NOMO-1 (cell line): Measurements from ENCODE around the gene FCN1.
"Not testable (repeated sequence)": the region's sequence is repeated elsewhere in the genome, so short reads cannot be mapped to it uniquely, and the experiment has no call there.

Experiments used
- DNase-seq, 2 experiments: peaks; one replicate each; lab custom pipeline; 2025; ENCODE audit not compliant: unreplicated experiment in 2 of 2; lab: John Stamatoyannopoulos, UW

Gene FCN1

DNA sequence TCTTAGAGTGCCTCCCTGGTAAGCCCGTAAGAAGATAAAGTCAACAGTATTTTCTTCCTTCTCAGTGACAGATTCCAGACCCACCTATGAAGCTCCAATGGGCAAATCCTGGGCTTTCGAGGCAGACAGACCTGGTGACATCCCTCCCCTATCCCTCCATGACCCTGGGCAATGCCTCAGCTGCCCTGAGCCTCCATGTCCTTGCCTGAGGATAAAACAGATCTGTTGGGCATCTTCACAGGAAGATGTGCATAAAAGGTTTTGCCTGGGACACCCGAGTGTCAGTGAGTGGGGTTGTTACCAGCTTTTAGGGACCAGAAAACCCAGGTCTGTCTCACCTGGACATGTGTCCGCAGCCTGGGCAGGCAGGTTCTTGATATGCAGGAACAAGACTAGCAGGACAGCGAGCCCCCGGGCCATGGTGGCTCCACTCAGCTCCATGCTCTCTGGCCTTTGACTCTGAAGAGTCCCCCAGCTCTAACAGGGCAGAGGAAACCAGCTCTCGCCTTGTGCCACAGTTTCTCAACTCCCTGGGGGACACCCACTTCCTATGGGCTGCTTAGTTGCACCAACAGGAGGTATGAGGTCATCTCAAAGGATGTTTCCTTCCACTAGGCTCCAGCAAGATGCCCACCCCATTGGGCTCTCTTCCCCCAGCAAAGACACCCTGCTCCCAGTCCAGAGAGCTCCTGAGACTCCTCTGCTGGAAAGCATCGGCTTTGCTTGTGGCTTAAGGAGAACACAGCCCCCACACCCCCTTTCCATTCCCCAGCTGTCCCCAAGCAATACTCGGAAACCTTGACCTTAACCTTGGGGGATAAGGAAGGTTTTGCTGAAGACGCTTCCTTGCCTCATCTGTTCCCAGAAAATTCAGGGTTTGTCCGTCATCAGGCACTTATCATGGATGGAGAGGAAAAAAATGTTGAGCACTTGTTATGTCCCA lies at the start of gene FCN1:
FCN1 (minus strand) TSS at position 482 of the 943 bp plus-strand sequence; CDS start at position 441, 41 bp downstream.
- DNase-seq = peak; percentile 56 to 61

DNA sequence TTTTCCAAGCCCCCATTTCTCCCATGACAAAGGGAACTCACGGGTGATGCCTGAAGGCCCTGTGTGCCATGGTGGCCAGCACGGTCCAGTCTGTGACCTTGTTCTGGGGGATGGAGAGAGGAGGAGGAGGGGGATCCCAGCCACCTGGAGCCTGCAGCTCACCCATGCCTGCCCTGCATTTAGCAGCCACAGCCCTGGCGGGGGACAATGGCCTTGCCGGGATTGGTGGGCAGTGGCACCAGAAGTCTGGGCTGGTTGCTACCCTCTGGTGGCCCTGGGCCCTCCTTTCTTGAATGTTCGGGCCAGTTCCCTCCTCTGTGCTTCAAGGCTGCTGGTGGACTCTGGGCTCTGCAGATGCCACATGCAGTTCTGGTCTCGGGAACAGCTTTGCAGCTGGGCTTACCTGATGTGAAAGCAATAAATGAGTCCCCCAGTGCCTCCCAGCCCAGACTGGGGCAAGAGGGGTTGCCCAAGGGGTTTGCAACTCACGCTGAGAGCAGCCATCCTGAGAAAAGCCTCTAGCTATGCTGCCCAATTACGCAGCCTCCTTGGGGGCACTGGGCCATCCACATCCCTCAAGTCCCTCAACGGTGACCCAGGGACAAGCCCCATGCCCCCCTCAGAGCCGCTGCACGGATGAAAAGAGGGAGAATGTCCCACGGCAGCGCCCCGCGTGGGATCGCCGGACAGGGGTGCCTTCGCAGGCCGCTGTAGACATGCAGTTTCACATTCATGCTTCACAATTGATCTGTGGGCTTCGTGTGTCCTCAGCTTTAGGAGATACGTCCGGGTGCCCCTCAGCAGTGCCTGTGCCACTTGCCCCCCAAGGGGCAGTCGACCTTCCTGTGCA lies 49.2 kb upstream of the FCN1 start:
- no peak for DNase-seq

- DNase-seq = no peak
Measured at GRCh38 chr9:134966270-134966669, 48.6 kb upstream of the FCN1 start.

GRCh38 chr9:134965851-134966250 lies 48.1 kb upstream of the FCN1 start:
- no peak for DNase-seq

DNA sequence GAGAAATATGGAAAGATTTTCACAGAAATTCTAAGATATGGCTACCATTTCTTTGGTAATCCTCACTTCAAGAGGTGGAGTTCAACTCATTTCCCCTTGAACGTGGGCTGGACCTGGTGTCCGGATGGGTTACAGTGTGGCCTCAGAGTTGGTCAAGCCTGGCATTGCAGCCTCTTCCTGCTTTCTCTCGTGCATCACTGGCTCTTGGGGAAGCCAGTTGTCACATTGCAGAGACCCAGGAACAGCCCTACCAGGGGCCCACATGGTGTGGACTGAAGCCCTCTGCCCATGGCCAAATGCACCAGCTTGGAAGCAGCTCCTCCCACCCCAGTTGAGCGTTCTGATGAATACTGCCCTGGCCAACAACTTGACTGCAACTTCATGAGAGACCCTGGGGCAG lies 47.7 kb upstream of the FCN1 start:
- DNase-seq = no peak

DNA sequence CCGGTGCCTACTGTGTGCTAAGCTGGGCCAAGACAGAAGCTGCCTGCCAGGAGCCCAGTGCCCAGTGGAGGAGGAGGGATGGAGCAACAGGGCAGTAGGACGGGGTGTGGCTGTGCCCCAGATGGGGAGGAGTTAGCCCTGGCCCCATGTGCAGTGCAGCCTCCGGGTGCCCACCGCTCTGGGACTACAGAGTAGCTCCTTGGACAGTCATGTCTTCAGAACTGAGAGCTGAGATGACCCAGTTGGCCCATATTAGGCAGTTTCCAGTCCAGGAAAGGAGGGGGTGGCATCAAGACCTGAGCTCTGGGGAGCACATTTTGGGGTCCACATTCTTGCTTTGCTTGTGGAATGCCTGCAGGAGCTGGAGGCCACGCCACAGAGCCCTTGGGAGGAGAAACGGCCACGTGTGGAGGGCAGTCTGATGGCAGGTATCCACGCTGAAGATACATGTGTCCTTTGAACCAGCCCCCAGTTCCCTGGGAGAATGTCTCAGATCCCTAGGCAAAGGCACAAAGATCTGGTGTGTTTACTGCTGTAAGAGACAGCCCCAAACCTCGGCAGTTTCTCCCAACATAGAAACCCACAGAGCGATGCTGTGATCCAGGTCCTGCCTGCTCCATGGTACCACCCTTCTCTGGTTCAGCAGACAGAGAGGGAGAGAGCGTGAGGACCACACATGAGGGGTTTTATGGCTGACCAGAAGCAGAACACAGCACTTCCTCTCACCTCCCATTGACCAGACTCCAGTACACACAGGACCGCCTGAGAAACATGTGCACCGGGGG lies 46.8 kb upstream of the FCN1 start:
- DNase-seq = no peak

- no peak for DNase-seq
Measured at GRCh38 chr9:134963546-134963945, 45.8 kb upstream of the FCN1 start.

GRCh38 chr9:134962973-134963364 lies 45.3 kb upstream of the FCN1 start:
- DNase-seq = no peak

DNA sequence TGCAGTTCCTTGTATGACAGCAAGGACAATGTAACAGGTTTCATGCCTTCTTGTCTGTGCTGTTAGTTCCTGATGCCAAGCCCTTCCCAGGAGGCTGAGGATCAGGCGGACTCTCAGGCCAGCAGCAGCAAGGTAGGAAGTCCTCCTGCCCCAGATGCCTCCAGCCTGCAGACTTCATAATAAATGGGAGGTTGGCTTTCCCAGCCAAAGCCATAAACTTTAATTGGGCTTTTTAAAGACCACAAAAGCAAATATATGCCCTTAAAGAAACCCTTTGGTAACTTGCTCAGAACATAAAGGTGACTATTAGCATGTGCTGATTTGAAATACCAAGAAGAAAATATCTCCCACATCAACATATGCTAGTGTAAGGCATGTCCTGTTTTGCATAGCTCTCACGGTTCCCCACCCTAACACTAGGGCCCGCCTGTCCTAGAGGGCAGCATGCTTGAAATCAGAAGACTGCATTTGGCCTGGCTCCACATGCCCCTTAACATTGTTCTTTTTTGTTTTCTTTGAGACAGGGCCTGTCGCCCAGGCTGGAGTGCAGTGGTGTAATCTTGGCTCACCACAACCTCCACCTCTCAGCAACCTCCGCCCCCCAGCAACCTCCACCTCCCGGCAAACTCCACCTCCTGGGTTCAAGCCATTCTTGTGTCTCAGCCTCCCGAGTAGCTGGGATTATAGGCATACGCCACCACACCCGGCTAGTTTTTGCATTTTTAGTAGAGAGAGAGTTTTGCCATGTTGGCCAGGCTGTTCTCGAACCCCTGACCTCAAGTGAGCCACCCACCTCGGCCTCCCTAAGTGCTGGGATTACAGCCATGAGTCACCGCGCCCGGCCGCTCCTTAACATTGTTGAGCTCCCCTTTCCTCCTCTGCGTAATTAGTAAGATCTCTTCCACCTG lies 44.6 kb upstream of the FCN1 start:
- no peak for DNase-seq

DNA sequence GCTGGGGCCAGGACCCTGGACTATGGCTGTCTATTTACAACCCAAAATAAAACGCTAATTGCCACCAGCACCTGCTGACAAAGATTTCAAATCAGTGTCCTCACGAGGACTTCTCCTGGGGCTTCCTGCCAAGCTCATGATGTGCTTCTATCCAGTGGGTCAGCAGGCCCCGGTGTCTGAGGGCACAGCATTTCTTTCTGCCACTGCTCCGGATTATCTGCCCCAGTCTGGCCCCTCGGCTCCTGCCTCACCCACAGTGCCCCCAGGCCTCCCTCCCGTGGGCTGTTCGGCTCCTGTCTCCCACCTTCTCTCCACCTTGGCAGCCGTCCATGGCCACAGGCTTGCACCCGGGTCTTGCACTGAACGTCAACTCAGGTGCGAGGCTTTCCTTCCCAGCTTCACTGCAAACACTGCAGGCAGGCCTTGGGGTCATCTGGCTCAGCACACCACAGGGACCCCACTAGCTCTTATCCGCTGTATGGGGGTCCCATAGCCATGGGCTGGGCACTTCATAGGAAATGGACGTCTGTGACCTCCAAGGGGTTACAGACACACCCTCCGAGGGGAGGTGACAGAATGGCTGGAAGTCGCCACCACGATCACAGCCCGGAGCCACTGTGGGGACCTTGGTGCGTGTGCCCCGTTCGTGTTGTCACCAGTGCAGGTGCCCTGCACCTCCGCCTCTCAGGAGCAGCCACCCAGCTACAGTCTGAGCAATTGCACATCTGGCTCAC lies 43.8 kb upstream of the FCN1 start:
- no peak for DNase-seq

DNA sequence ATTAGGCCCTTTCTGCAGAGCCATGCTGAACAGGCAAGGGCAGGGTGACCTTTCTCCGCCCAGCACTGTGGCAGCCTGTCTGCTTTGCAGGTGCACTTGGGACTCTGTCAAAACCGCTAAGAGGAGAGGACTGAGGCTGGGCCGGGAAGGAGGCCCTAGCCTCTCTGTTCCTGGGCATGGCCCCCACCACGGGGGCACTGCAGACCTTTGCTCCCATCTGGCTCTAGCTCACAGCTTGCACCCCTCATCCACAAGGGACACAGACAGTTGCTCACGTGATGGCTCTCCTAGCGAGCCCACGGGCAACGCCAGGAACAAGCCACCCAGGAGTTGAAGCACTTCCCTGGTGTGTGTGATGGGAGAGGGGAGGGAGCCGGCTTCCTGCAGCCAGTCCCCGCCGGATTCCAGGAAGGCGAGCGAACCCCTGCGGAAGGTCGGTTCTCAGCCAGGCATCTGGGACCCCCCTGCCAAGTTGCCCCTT lies 43.0 kb upstream of the FCN1 start:
- no peak for DNase-seq

GRCh38 chr9:134959971-134960310 lies 42.2 kb upstream of the FCN1 start:
- no peak for DNase-seq

DNA sequence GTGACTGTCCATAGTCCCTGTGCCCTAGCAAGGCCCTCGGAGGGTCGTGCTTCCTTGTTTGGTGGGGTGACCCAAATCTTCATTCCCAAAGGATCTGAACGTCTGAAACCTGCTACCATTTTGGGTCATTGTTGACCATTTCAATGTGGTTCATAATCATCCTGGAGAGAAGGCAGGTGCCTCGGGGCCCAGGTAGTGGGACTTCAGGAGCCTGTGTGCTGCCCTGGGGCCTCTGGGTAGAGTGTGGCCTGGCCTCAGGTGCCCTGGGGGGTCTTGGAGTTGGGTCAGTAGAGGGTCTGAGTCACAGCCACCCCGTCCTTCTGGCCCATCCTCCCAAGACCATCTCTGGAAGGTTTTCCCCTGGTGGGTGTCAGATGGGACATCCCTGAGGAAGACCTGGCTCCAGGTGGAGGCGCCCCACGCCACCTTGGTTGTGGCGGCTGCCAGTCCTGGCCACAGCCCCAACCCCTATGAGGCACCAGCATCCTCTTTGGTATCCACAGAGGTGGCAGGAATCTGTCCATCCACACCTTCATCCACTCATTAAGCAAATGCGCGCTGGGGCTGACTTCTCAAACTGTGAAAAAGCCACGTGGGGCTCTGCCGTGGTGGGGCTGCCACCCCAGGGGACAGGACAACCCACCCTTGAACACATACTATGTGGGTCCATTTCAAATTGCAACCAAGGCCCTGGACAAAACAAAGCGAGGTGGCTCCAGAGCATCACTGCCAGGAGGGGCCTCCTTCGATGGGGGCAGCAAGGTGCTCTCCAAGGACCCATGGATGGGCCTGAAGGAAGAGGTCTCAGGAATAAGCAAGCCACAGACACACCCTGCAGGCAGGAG lies 41.6 kb upstream of the FCN1 start:
- DNase-seq = no peak

DNA sequence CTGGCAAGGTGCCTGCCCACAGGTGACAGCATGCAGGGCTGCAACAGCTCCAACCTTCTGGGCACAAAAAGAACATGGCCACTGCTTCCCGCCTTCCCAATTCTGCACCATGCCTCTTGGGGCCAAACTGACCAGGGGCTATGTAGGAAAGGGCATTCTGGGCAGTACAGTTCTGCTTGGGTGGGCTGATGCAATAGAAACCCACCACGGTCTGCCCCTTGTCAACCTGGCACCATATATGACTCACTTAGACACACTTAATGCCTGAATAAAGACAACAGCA lies 40.2 kb upstream of the FCN1 start:
- DNase-seq = no peak

DNA sequence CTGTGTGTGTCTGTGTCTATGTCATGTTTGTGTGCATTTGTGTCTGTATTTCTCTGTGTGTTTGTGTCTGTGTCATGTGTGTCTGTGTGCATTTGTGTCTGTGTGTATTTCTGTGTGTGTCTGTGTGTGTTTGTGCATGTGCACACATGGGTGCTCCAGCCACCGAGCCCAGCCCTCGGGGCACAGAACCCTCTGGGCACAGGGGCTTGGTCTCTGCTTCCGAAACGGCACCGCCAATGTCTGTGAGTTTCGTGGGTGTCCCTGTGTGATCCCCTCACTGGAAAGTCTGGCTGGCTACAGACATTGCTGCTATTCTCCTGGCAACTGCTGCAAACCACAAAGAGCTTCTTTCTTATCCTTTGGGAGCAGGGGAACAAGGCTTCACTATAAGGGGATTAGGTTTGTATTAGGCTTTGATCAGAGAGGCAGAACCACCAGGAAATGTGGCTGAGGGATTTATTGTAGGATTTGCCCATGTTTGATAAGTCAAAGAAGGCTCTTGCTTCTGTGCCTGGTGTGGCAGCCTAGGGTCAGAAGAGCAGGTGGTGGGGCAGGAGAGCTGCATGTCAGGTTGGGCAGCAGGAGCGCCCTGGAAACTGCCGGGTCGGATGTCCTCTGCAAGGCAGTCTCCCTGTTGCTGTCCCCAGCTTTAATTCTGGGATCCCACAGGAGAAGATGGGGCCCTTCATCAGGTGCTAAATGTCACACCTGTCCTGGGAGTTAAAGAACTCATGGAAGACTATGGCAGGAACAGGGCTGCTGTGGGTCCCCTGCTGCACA lies 39.6 kb upstream of the FCN1 start:
- no peak for DNase-seq

GRCh38 chr9:134956387-134956786 lies 38.7 kb upstream of the FCN1 start:
- DNase-seq = not testable (repeated sequence)

- no peak for DNase-seq
Measured at GRCh38 chr9:134955801-134956200, 38.1 kb upstream of the FCN1 start.

DNA sequence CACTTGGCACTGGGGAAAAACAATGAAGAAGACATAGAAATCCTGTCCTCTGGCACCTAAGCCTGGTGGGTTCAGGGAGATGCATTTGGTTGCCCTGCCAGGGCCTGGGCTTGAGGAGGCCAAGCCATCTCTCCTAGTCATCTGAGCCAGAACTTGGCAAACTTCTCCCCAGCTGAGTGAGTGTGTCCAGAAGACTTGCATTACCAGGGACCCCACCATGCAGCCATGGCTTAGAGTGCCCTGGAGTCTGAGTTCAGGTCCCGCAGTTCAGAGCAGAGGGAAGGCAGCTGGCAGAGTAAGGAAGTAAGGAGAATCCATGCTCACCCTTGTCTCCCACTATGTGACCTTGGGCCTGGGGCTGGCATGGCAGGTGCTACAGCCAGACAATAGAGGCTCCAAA lies 37.4 kb upstream of the FCN1 start:
- no peak for DNase-seq
